ENCODE results near the gene SYK. TPM values are rescaled to one million over a fixed set of nuclear protein-coding genes. Genes with fewer than 3 reads are reported as not detected.

Gene SYK
- total RNA-seq, 1 experiment from 2014 or later = 5.3 TPM

DNA sequence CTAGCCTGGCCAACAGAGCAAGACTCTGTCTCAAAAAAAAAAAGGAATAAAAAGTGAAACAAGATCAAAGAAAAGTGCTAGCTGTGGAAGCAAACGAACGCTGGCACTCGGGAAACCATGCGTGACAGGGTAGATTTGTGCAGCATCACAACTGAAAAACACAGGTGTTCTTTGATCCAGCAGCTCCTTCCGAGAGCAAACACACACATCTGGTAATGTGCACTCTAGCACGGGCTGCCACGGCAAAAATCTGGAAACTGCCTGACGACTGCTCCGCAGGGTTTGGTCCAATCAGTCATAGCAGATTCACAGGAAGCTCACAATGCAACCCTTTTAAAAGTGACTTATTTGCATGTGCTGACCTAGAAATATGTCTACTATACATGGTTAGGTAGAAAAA is 80.0 kb downstream of the SYK start:
- Histone ChIP-seq H3K36me3 (ENCODE audit: control insufficient read depth, insufficient read depth, low read length) (no peaks in the 10 kb centered on the region), H3K9me3 (no peaks in the 10 kb centered on the region), H3K4me3 (ENCODE audit: low read depth, low read length) (no peak overlapping the region), H3K27me3 (replicated peaks; ENCODE audit: control insufficient read depth, insufficient read depth, low read length) (no peaks in the 10 kb centered on the region), H3K4me1 (no peaks in the 10 kb centered on the region)
- no peak for DNase-seq
- Mint-ChIP-seq H3K4me1 (ENCODE audit: low read depth, unreplicated experiment) (no peaks in the 10 kb centered on the region), H3K27ac (ENCODE audit: unreplicated experiment) (no peak overlapping the region), H3K9me3 (ENCODE audit: unreplicated experiment) (no peaks in the 10 kb centered on the region), H3K27me3 (ENCODE audit: insufficient read depth, unreplicated experiment) (peaks cover 3% of the 10 kb centered on the region), H3K4me3 (ENCODE audit: unreplicated experiment) (no peak overlapping the region), H3K36me3 (ENCODE audit: insufficient read depth, unreplicated experiment) (no peaks in the 10 kb centered on the region)
- ChIA-PET CTCF (no interaction called here), POLR2A (no interaction called here)
- no TSS peak for BruUV-seq (replicated peaks)
- intact Hi-C loops (cut with micrococcal nuclease; ENCODE audit: unreplicated experiment) = no loop called here
- TF ChIP-seq CTCF (IDR thresholded peaks at IDR 0.05; ENCODE audit: insufficient read depth in 1 of 2, low read depth in 1 of 2, low read length in 1 of 2, severe bottlenecking in 1 of 2, unreplicated experiment in 1 of 2) = no peak

- no peaks in the 10 kb centered on the region for H3K36me3 Mint-ChIP-seq (ENCODE audit: insufficient read depth, unreplicated experiment)
- Histone ChIP-seq H3K36me3 (ENCODE audit: control insufficient read depth, insufficient read depth, low read length) (no peaks in the 10 kb centered on the region), H3K27me3 (replicated peaks; ENCODE audit: control insufficient read depth, insufficient read depth, low read length) (no peaks in the 10 kb centered on the region), H3K4me1 (no peaks in the 10 kb centered on the region), H3K9me3 (no peaks in the 10 kb centered on the region), H3K4me3 (ENCODE audit: low read depth, low read length) (no peak overlapping the region)
- no peaks in the 10 kb centered on the region for H3K4me1 Mint-ChIP-seq (ENCODE audit: low read depth, unreplicated experiment)
- no peak overlapping the region for H3K4me3 Mint-ChIP-seq (ENCODE audit: unreplicated experiment)
- POLR2A ChIA-PET = no interaction called here
- no TSS peak for BruUV-seq (replicated peaks)
- CTCF ChIA-PET = no interaction called here
- intact Hi-C loops (cut with micrococcal nuclease; ENCODE audit: unreplicated experiment) = no loop called here
- no peak overlapping the region for H3K27ac Mint-ChIP-seq (ENCODE audit: unreplicated experiment)
- no peaks in the 10 kb centered on the region for H3K9me3 Mint-ChIP-seq (ENCODE audit: unreplicated experiment)
- peaks cover 3% of the 10 kb centered on the region for H3K27me3 Mint-ChIP-seq (ENCODE audit: insufficient read depth, unreplicated experiment)
- DNase-seq = no peak
- no peak for TF ChIP-seq CTCF (IDR thresholded peaks at IDR 0.05; ENCODE audit: insufficient read depth in 1 of 2, low read depth in 1 of 2, low read length in 1 of 2, severe bottlenecking in 1 of 2, unreplicated experiment in 1 of 2)
Measured at GRCh38 chr9:90882991-90883600, 81.5 kb downstream of the SYK start.

DNA sequence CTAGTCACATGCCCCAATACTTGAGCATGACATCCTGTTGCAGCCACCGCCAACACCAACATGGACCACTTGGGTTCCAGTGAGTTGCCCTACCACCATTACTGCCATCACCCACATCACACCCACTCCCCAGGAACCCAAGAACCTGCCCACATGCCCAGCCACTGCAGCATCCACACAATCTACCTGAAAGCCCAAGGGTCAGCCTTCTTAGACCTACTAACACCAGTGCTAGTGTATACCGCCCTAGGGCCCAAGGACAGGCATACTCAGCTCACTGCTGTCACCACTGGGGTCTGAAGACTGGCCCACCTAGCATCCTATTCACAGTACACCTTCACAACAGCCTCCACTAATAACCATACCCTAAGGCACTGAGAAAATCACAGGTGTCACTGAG is 82.0 kb downstream of the SYK start:
- CTCF ChIA-PET = no interaction called here
- no peak overlapping the region for H3K27ac Mint-ChIP-seq (ENCODE audit: unreplicated experiment)
- no peaks in the 10 kb centered on the region for H3K36me3 ChIP-seq (ENCODE audit: control insufficient read depth, insufficient read depth, low read length)
- H3K36me3 Mint-ChIP-seq (ENCODE audit: insufficient read depth, unreplicated experiment) = no peaks in the 10 kb centered on the region
- H3K4me1 ChIP-seq = no peaks in the 10 kb centered on the region
- H3K4me3 ChIP-seq (ENCODE audit: low read depth, low read length) = no peak overlapping the region
- no TSS peak for BruUV-seq (replicated peaks)
- DNase-seq = no peak
- no peaks in the 10 kb centered on the region for H3K27me3 ChIP-seq (replicated peaks; ENCODE audit: control insufficient read depth, insufficient read depth, low read length)
- no peak for TF ChIP-seq CTCF (IDR thresholded peaks at IDR 0.05; ENCODE audit: insufficient read depth in 1 of 2, low read depth in 1 of 2, low read length in 1 of 2, severe bottlenecking in 1 of 2, unreplicated experiment in 1 of 2)
- no peaks in the 10 kb centered on the region for H3K9me3 ChIP-seq
- no peaks in the 10 kb centered on the region for H3K9me3 Mint-ChIP-seq (ENCODE audit: unreplicated experiment)
- POLR2A ChIA-PET = no interaction called here
- H3K27me3 Mint-ChIP-seq (ENCODE audit: insufficient read depth, unreplicated experiment) = peaks cover 3% of the 10 kb centered on the region
- H3K4me3 Mint-ChIP-seq (ENCODE audit: unreplicated experiment) = no peak overlapping the region
- intact Hi-C loops (cut with micrococcal nuclease; ENCODE audit: unreplicated experiment) = no loop called here
- no peaks in the 10 kb centered on the region for H3K4me1 Mint-ChIP-seq (ENCODE audit: low read depth, unreplicated experiment)

Data from Caco-2 (cell line).